Activated naive CD4-positive, alpha-beta T cell treated with anti-CD3 and anti-CD28 coated beads, Interleukin-2, amount 10 ng/mL, durations not matched to agents 7 days and 5 days (primary cell): Measurements from ENCODE around the gene ZDHHC24.

Experiments
- CTCF ChIA-PET: fragments of 350-600 bp; sonication (Branson Sonifier 250); formaldehyde crosslinking; loops from one replicate; lab custom pipeline; 2021; ENCODE audit warnings: antibody characterized with exemption; lab: Charles Lee
- DNase-seq: peaks from one replicate; pipeline ENCODE4 v3.0.0-alpha.2; 2020
- H3K27ac Mint-ChIP-seq: one replicate; pipeline ENCODE4 v1.8.0; 2021; ENCODE audit warnings: mild to moderate bottlenecking, moderate library complexity, mixed read lengths
- H3K27me3 Mint-ChIP-seq: one replicate; pipeline ENCODE4 v1.8.0; 2021; ENCODE audit warnings: mild to moderate bottlenecking, mixed read lengths
- H3K36me3 Mint-ChIP-seq: one replicate; pipeline ENCODE4 v1.8.0; 2021; ENCODE audit warnings: mixed read lengths
- H3K4me1 Mint-ChIP-seq: one replicate; pipeline ENCODE4 v1.8.0; 2021; ENCODE audit warnings: mixed read lengths
- H3K4me3 Mint-ChIP-seq: one replicate; pipeline ENCODE4 v1.8.0; 2021; ENCODE audit warnings: mild to moderate bottlenecking, moderate library complexity, mixed read lengths
- H3K9me3 Mint-ChIP-seq: one replicate; pipeline ENCODE4 v1.8.0; 2021; ENCODE audit warnings: mixed read lengths

Gene ZDHHC24

GRCh38 chr11:66580803-66581202 is 35.0 kb upstream of the ZDHHC24 start:
- Mint-ChIP-seq H3K36me3 (peaks cover 4% of the 10 kb centered on the region), H3K4me3 (no peak overlapping the region), H3K9me3 (peaks cover 8% of the 10 kb centered on the region), H3K27ac (no peak overlapping the region), H3K27me3 (peaks cover 37% of the 10 kb centered on the region), H3K4me1 (no peaks in the 10 kb centered on the region)
- CTCF ChIA-PET: interaction anchor here (0.7 to 6.5 kb wide), 5 partner anchors 12 to 171 kb away, joined by 3 to 84 read pairs (median 4); partner anchors contain the start of genes CCDC87, CCS and RBM4B
- no peak for DNase-seq

- H3K27ac Mint-ChIP-seq: no peak overlapping the region
- H3K9me3 Mint-ChIP-seq: peaks cover 8% of the 10 kb centered on the region
- H3K4me3 Mint-ChIP-seq: no peak overlapping the region
- peaks cover 4% of the 10 kb centered on the region for H3K36me3 Mint-ChIP-seq
- no peaks in the 10 kb centered on the region for H3K4me1 Mint-ChIP-seq
- CTCF ChIA-PET: interaction anchor here (0.7 to 6.5 kb wide), 14 partner anchors 10 to 244 kb away, joined by 3 to 84 read pairs (median 4); partner anchors contain the start of genes CCDC87, CCS, CTSF and RBM4B
- DNase-seq: peak; percentile 83
- H3K27me3 Mint-ChIP-seq: peaks cover 39% of the 10 kb centered on the region
These were observed 33.3 kb upstream of the ZDHHC24 start for GRCh38 chr11:66579017-66579606.

GRCh38 chr11:66570850-66571180 is 25.0 kb upstream of the ZDHHC24 start:
- H3K27me3 Mint-ChIP-seq: peaks cover 61% of the 10 kb centered on the region
- peaks cover 5% of the 10 kb centered on the region for H3K4me1 Mint-ChIP-seq
- H3K27ac Mint-ChIP-seq: no peak overlapping the region
- no peak overlapping the region for H3K4me3 Mint-ChIP-seq
- no peaks in the 10 kb centered on the region for H3K9me3 Mint-ChIP-seq
- H3K36me3 Mint-ChIP-seq: no peaks in the 10 kb centered on the region
- DNase-seq: no peak
- CTCF ChIA-PET: no interaction called here

GRCh38 chr11:66570079-66570849 is 24.4 kb upstream of the ZDHHC24 start:
- Mint-ChIP-seq H3K4me3 (no peak overlapping the region), H3K27me3 (peaks cover 62% of the 10 kb centered on the region), H3K27ac (no peak overlapping the region), H3K9me3 (no peaks in the 10 kb centered on the region), H3K4me1 (peaks cover 5% of the 10 kb centered on the region), H3K36me3 (no peaks in the 10 kb centered on the region)
- CTCF ChIA-PET: interaction anchor here (1.2 to 3.1 kb wide), 3 partner anchors 7 to 162 kb away, joined by 3 to 10 read pairs (median 4); partner anchors contain the start of gene RBM4
- no peak for DNase-seq

GRCh38 chr11:66569076-66569475 is 23.2 kb upstream of the ZDHHC24 start:
- Mint-ChIP-seq H3K9me3 (no peaks in the 10 kb centered on the region), H3K27ac (no peak overlapping the region), H3K27me3 (peaks cover 60% of the 10 kb centered on the region), H3K36me3 (no peaks in the 10 kb centered on the region), H3K4me3 (no peak overlapping the region), H3K4me1 (peaks cover 5% of the 10 kb centered on the region)
- no peak for DNase-seq
- CTCF ChIA-PET: interaction anchor here (0.7 to 3.1 kb wide), 4 partner anchors 9 to 160 kb away, joined by 3 to 10 read pairs (median 7); no protein-coding TSS in a partner anchor

DNA sequence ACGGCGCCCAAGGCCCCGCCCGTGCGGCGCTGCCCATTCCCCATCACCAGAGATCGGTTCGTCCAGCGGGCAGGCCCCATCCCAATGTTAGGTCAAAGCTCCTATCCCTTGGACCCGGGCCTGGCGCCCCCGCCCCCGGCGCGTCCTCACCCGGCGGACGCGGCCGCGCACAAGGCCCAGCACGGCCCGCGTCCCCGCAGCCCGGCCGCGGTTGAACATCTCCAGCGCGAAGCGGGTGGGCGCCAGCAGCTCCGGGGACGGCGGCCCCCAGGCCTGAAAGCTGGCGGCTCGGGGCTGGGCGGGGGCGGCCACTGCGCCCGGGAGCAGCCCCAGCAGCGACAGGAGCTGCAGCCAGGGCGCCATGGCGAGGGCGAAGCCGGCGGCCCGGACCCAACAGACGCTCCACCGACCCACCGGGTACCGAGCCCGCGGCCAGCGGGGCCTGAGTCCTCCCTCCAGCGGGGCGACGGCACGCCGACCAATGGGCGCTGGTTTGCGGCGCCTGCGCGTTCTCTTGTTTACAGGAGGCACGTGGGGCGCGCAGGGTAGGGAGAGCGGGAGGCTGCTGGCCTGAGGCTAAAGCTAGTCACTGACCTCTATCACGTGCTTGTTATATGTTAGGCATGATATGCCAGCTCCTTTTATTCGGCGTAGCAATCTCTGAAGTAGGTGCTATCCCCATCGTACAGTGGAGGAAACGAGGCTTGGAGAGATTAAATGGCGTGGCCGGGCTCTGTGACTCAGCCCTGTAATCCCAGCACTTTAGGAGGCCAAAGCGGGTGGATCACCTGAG is 22.5 kb upstream of the ZDHHC24 start, which contains the start of gene CTSF:
Gene CTSF, minus strand, starts transcription at position 483 of the 793 bp plus-strand sequence. Its CDS starts 120 bp downstream, at position 363.
- H3K9me3 Mint-ChIP-seq: no peaks in the 10 kb centered on the region

GRCh38 chr11:66567787-66568123 is 21.9 kb upstream of the ZDHHC24 start:
- Mint-ChIP-seq H3K27me3 (peaks cover 52% of the 10 kb centered on the region), H3K36me3 (no peaks in the 10 kb centered on the region), H3K4me1 (peaks cover 5% of the 10 kb centered on the region), H3K9me3 (no peaks in the 10 kb centered on the region), H3K27ac (no peak overlapping the region), H3K4me3 (peak overlapping the region; percentile 62)
- CTCF ChIA-PET: interaction anchor here (2.1 to 3.1 kb wide), 2 partner anchors 10 to 12 kb away, joined by 10 read pairs; no protein-coding TSS in a partner anchor
- no peak for DNase-seq

More for the DNA sequence above, 22.5 kb upstream of the ZDHHC24 start, which contains the start of gene CTSF:
- H3K27ac Mint-ChIP-seq: no peak within 1 kb of the TSS
- peaks cover 5% of the 10 kb centered on the region for H3K4me1 Mint-ChIP-seq
- DNase-seq: peak; percentile 82
- peak within 1 kb of the TSS; percentile 69 for H3K4me3 Mint-ChIP-seq
- CTCF ChIA-PET: interaction anchor here (0.6 to 3.1 kb wide), 4 partner anchors 9 to 160 kb away, joined by 3 to 10 read pairs (median 7); no protein-coding TSS in a partner anchor
- H3K36me3 Mint-ChIP-seq: no peaks in the 10 kb centered on the region
- peaks cover 52% of the 10 kb centered on the region for H3K27me3 Mint-ChIP-seq

DNA sequence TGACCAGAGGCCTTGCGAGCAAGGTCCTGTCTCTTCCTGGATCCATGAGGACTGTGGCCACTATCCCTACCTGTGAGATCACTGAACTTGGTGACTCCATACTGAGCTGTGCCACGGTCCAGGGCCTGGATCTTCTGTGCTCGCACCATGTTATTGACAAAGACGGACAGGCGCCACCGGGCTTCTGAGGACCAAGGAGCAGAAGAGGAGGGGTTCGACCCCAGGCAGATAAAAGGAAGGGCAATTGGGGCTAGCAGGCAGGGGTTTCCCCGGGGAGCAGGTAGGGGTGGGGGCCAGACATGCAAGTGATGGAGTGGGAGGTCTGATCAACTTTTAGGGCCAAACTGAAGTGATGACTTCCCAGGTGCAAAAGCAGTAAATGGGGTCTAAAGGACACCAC is 20.4 kb upstream of the ZDHHC24 start:
- Mint-ChIP-seq H3K4me3 (no peak overlapping the region), H3K36me3 (no peaks in the 10 kb centered on the region), H3K4me1 (peaks cover 5% of the 10 kb centered on the region), H3K9me3 (no peaks in the 10 kb centered on the region), H3K27me3 (peaks cover 56% of the 10 kb centered on the region), H3K27ac (no peak overlapping the region)
- DNase-seq: no peak
- CTCF ChIA-PET: no interaction called here

DNA sequence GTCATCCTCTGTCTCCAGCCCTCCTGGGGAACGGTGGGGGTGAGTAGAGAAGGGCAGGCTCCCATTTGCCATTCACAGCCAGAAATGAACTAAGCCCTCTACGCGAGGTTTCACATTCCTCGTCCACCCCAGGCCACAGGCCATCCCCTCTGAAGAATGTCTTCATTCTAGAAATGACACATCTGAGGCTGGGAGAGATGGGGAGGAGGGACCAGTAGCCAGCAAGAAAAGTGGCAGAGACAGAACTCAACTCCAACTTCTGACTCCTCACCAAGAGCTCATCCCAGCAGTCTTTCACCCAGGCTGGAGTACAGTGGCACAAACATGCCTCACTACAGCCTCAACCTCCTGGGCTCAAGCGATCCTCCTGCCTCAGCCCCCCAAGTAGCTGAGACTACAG is 19.1 kb upstream of the ZDHHC24 start:
- Mint-ChIP-seq H3K9me3 (no peaks in the 10 kb centered on the region), H3K4me3 (no peak overlapping the region), H3K36me3 (no peaks in the 10 kb centered on the region), H3K27me3 (peaks cover 58% of the 10 kb centered on the region), H3K4me1 (peaks cover 5% of the 10 kb centered on the region), H3K27ac (no peak overlapping the region)
- CTCF ChIA-PET: no interaction called here
- no peak for DNase-seq

DNA sequence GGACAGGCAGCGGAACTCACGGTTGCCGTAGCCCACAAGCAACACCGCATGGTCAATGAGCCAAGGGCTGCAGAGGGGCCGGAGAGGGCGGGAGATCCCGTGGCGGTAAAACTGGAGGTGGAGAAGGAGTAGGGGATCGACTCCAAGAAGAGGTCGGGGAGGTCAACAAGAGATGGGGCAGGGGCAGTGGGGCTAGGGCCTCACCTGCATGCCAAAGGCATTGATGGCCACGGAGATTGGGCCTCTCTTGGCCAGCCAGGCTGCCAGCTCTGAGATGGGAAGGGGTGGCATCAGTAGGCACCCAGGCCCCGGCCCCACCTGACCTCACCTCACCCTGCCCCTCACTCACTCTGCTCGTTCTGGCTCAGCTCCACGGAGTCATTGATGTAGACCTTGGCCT is 18.7 kb upstream of the ZDHHC24 start:
- H3K4me1 Mint-ChIP-seq: peaks cover 5% of the 10 kb centered on the region
- no peaks in the 10 kb centered on the region for H3K9me3 Mint-ChIP-seq
- H3K36me3 Mint-ChIP-seq: no peaks in the 10 kb centered on the region
- H3K27me3 Mint-ChIP-seq: peaks cover 61% of the 10 kb centered on the region
- DNase-seq: no peak
- CTCF ChIA-PET: interaction anchor here (5.1 kb wide), 1 partner anchor 14 kb away, joined by 19 read pairs; no protein-coding TSS in a partner anchor
- no peak overlapping the region for H3K27ac Mint-ChIP-seq
- H3K4me3 Mint-ChIP-seq: no peak overlapping the region

GRCh38 chr11:66563832-66564231 is 18.0 kb upstream of the ZDHHC24 start:
- H3K4me3 Mint-ChIP-seq: no peak overlapping the region
- CTCF ChIA-PET: interaction anchor here (5.1 kb wide), 1 partner anchor 15 kb away, joined by 19 read pairs; no protein-coding TSS in a partner anchor
- DNase-seq: no peak
- H3K4me1 Mint-ChIP-seq: peaks cover 7% of the 10 kb centered on the region
- no peaks in the 10 kb centered on the region for H3K9me3 Mint-ChIP-seq
- H3K36me3 Mint-ChIP-seq: no peaks in the 10 kb centered on the region
- H3K27ac Mint-ChIP-seq: no peak overlapping the region
- peaks cover 61% of the 10 kb centered on the region for H3K27me3 Mint-ChIP-seq

DNA sequence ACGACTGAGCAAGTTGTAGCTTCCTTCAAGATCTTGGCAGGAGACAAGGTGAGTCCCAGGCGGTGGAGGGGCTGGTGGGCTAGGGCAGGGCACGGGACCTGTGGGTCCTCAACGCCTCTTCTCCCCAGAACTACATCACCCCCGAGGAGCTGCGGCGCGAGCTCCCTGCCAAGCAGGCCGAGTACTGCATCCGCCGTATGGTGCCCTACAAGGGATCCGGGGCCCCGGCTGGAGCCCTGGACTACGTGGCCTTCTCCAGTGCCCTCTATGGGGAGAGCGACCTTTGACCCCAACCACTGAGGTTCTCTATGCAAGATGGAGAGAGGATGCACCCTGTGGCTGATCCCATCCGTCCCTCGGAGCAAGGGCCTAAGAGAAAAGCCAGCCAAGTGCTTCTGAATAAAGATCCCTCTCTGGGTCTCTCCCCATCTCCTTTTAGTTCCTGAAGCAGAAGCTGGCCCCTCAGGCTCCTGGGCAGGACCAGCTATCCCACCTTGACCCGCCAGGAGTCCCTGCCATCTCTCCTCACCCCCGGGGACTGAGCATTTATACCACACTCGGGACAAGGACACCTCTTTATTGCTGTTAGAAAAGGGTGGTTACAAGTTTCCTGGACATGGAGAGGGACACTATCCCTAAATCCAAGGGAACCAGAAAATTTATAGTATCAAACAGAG is 17.2 kb upstream of the ZDHHC24 start:
- peaks cover 6% of the 10 kb centered on the region for H3K4me1 Mint-ChIP-seq
- no peak overlapping the region for H3K4me3 Mint-ChIP-seq
- no peak for DNase-seq
- no peak overlapping the region for H3K27ac Mint-ChIP-seq
- H3K9me3 Mint-ChIP-seq: no peaks in the 10 kb centered on the region
- H3K27me3 Mint-ChIP-seq: peaks cover 61% of the 10 kb centered on the region
- H3K36me3 Mint-ChIP-seq: no peaks in the 10 kb centered on the region
- CTCF ChIA-PET: interaction anchor here (5.1 kb wide), 1 partner anchor 16 kb away, joined by 19 read pairs; no protein-coding TSS in a partner anchor

GRCh38 chr11:66562275-66562674 is 16.4 kb upstream of the ZDHHC24 start:
- DNase-seq: no peak
- no peak overlapping the region for H3K27ac Mint-ChIP-seq
- H3K4me3 Mint-ChIP-seq: no peak overlapping the region
- peaks cover 3% of the 10 kb centered on the region for H3K4me1 Mint-ChIP-seq
- CTCF ChIA-PET: interaction anchor here (5.1 kb wide), 1 partner anchor 16 kb away, joined by 19 read pairs; no protein-coding TSS in a partner anchor
- peaks cover 61% of the 10 kb centered on the region for H3K27me3 Mint-ChIP-seq
- no peaks in the 10 kb centered on the region for H3K9me3 Mint-ChIP-seq
- H3K36me3 Mint-ChIP-seq: no peaks in the 10 kb centered on the region
